Suprapubic skin (tissue), 4 donors: ENCODE results near the gene SNX1. TPM values are rescaled to one million over a fixed set of nuclear protein-coding genes. Genes with fewer than 3 reads are reported as not detected.

Source experiments
- DNase-seq, 2 donors: peaks; one replicate each; pipeline ENCODE4 v3.0.0-alpha.2; 2019; ENCODE audit warnings: low spot score in 2 of 2
- H3K27ac ChIP-seq: fragments of 200-600 bp; sonication (generic); one replicate; pipeline ENCODE4 v1.5.1; 2019
- H3K27me3 ChIP-seq: fragments of 200-600 bp; sonication (generic); one replicate; pipeline ENCODE4 v1.5.1; 2019
- H3K36me3 ChIP-seq: fragments of 200-600 bp; sonication (generic); one replicate; pipeline ENCODE4 v1.5.1; 2019
- H3K4me1 ChIP-seq: fragments of 200-600 bp; sonication (generic); one replicate; pipeline ENCODE4 v1.5.1; 2019
- H3K4me3 ChIP-seq: fragments of 200-600 bp; sonication (generic); one replicate; pipeline ENCODE4 v1.5.1; 2019; ENCODE audit warnings: mild to moderate bottlenecking
- H3K9me3 ChIP-seq: fragments of 200-600 bp; sonication (generic); one replicate; pipeline ENCODE4 v1.5.1; 2019
- CTCF ChIP-seq, 2 donors: fragments of 200-600 bp in 1 of 2; fragments of 450-650 bp in 1 of 2; sonication (generic) in 1 of 2; IDR thresholded peaks; one replicate each; pipeline ENCODE4 v1.5.1; 2016 to 2019; ENCODE audit warnings: antibody characterized with exemption in 2 of 2, mild to moderate bottlenecking in 1 of 2, moderate library complexity in 1 of 2
- EP300 ChIP-seq: sonication (generic); formaldehyde crosslinking; IDR thresholded peaks from one replicate; pipeline ENCODE4 v1.6.1; 2017; ENCODE audit warnings: antibody characterized with exemption
- POLR2A ChIP-seq, 2 donors: fragments of 450-650 bp; IDR thresholded peaks; one replicate each; pipeline ENCODE4 v1.6.1; 2017; ENCODE audit warnings: antibody characterized with exemption in 2 of 2, mild to moderate bottlenecking in 2 of 2, moderate library complexity in 2 of 2
- POLR2AphosphoS5 ChIP-seq, 3 donors: sonication (generic); formaldehyde crosslinking; IDR thresholded peaks; one replicate each; pipeline ENCODE4 v1.6.1; 2017; ENCODE audit warnings: antibody characterized with exemption in 3 of 3
- WGBS: methylation state at CpG from one replicate; pipeline ENCODE4 v1.1.5; 2018; 5-methylcytosine and 5-hydroxymethylcytosine counted together
- total RNA-seq, 4 donors: library from RNA; depleted of rRNA; stranded (reverse); fragments of >200 nt; gene quantifications; one replicate each; pipeline ENCODE4 v1.1.0, GENCODE V29; 2016

The SNX1 gene
- total RNA-seq, 4 donors from 2014 or later = 56.4 to 96.6 (median 68.6) TPM

- 52% methylated on average over 4 of the region's 4 CpGs for WGBS
These were observed 369 bp upstream of the SNX1 start for GRCh38 chr15:64095431-64095794.

GRCh38 chr15:64096668-64097384 is 1.0 kb downstream of the SNX1 start:
- TF ChIP-seq POLR2AphosphoS5 (IDR thresholded peaks at IDR 0.05) (no peak), POLR2A (IDR thresholded peaks at IDR 0.05) (no peak), CTCF (IDR thresholded peaks at IDR 0.05) (no peak), EP300 (no peak)
- H3K4me3 ChIP-seq = peak overlapping the region; percentile 95
- WGBS = 5% methylated on average over 16 of the region's 16 CpGs
- no peaks in the 10 kb centered on the region for H3K9me3 ChIP-seq
- H3K36me3 ChIP-seq = no peaks in the 10 kb centered on the region
- DNase-seq = no peak
- peaks cover 76% of the 10 kb centered on the region for H3K4me1 ChIP-seq
- H3K27ac ChIP-seq = peak overlapping the region; percentile 86
- no peaks in the 10 kb centered on the region for H3K27me3 ChIP-seq

More at GRCh38 chr15:64095431-64095794, 369 bp upstream of the SNX1 start:
- H3K27ac ChIP-seq = peak overlapping the region; percentile 86
- peak overlapping the region; percentile 95 for H3K4me3 ChIP-seq
- no peaks in the 10 kb centered on the region for H3K36me3 ChIP-seq
- no peaks in the 10 kb centered on the region for H3K27me3 ChIP-seq
- DNase-seq = no peak
- no peaks in the 10 kb centered on the region for H3K9me3 ChIP-seq
- no peak for TF ChIP-seq CTCF (IDR thresholded peaks at IDR 0.05)
- H3K4me1 ChIP-seq = peaks cover 78% of the 10 kb centered on the region

- no peaks in the 10 kb centered on the region for H3K9me3 ChIP-seq
- H3K4me1 ChIP-seq = peaks cover 59% of the 10 kb centered on the region
- TF ChIP-seq EP300 (no peak), CTCF (IDR thresholded peaks at IDR 0.05) (no peak), POLR2A (IDR thresholded peaks at IDR 0.05) (no peak), POLR2AphosphoS5 (IDR thresholded peaks at IDR 0.05) (no peak)
- H3K4me3 ChIP-seq = no peak overlapping the region
- peak overlapping the region; percentile 51 for H3K27ac ChIP-seq
- no peaks in the 10 kb centered on the region for H3K27me3 ChIP-seq
- no peak for DNase-seq
- no peaks in the 10 kb centered on the region for H3K36me3 ChIP-seq
- WGBS = 37% methylated on average over 2 of the region's 2 CpGs
These were observed 3.6 kb downstream of the SNX1 start for GRCh38 chr15:64099379-64099778.

GRCh38 chr15:64100958-64101357 is 5.2 kb downstream of the SNX1 start:
- TF ChIP-seq EP300 = no peak
- no peak for TF ChIP-seq POLR2A (IDR thresholded peaks at IDR 0.05)
- TF ChIP-seq POLR2AphosphoS5 (IDR thresholded peaks at IDR 0.05) = no peak
- no peak for TF ChIP-seq CTCF (IDR thresholded peaks at IDR 0.05)
- DNase-seq = no peak
- Histone ChIP-seq H3K9me3 (no peaks in the 10 kb centered on the region), H3K4me3 (no peak overlapping the region), H3K27ac (no peak overlapping the region), H3K27me3 (no peaks in the 10 kb centered on the region), H3K36me3 (no peaks in the 10 kb centered on the region), H3K4me1 (peaks cover 60% of the 10 kb centered on the region)
- 70% methylated on average over 2 of the region's 2 CpGs for WGBS

GRCh38 chr15:64102497-64102896 is 6.7 kb downstream of the SNX1 start:
- no peaks in the 10 kb centered on the region for H3K36me3 ChIP-seq
- 95% methylated on average over 2 of the region's 2 CpGs for WGBS
- no peak overlapping the region for H3K27ac ChIP-seq
- no peak overlapping the region for H3K4me3 ChIP-seq
- no peak for DNase-seq
- peaks cover 64% of the 10 kb centered on the region for H3K4me1 ChIP-seq
- H3K27me3 ChIP-seq = no peaks in the 10 kb centered on the region
- H3K9me3 ChIP-seq = no peaks in the 10 kb centered on the region
- TF ChIP-seq EP300 (no peak), POLR2A (IDR thresholded peaks at IDR 0.05) (no peak)
